Panc1 (cell line): ENCODE results near the gene TRIOBP.

Source experiments
- CTCF ChIP-seq: fragments of 450-650 bp; IDR thresholded peaks from 2 replicates; pipeline ENCODE4 v1.5.1; 2017; ENCODE audit warnings: mild to moderate bottlenecking
- POLR2AphosphoS5 ChIP-seq: IDR thresholded peaks from 2 replicates; pipeline ENCODE4 v1.6.1; 2012; ENCODE audit warnings: mild to moderate bottlenecking, low read depth, low read length, moderate library complexity
- SIN3A ChIP-seq: IDR thresholded peaks from 2 replicates; pipeline ENCODE4 v1.6.1; 2012; ENCODE audit warnings: low read depth, mild to moderate bottlenecking, low read length, moderate library complexity, borderline replicate concordance; ENCODE audit not compliant: insufficient read depth
- TCF7L2 ChIP-seq: IDR thresholded peaks from 2 replicates; pipeline ENCODE4 v1.6.1; 2011; ENCODE audit warnings: mild to moderate bottlenecking, low read depth, low read length, inconsistent platforms
- TF ChIP-seq, protein P1 (sequence below), 2 experiments: IDR thresholded peaks; 2 replicates each; pipeline ENCODE4 v1.6.1; 2011 to 2012; ENCODE audit warnings: low read depth in 2 of 2, control low read depth in 1 of 2, low read length in 1 of 2, mild to moderate bottlenecking in 1 of 2, moderate library complexity in 1 of 2; ENCODE audit not compliant: insufficient read depth in 1 of 2

DNA sequence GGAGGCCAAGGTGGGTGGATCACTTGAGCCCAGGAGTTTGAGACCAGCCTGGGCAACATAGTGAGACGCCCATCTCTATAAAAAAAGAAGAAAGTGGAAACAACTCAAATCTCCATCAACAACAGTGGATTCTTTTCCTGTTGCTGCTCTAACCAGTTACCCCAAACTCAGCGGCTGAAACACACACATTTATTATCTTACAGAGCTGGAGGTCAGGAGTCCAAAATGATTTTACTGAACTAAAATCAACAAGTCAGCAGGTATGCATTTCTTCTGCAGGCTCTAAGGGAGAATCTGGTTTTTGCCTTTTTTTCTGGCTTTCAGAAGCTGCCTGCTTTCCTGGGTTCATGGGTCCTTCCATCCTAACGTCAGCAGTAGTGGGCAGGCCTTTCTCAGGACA is 99.2 kb downstream of the TRIOBP start:
- TF ChIP-seq CTCF (no peak), POLR2AphosphoS5 (no peak), SIN3A (no peak), TCF7L2 (no peak)
- TF ChIP-seq, protein P1, sequence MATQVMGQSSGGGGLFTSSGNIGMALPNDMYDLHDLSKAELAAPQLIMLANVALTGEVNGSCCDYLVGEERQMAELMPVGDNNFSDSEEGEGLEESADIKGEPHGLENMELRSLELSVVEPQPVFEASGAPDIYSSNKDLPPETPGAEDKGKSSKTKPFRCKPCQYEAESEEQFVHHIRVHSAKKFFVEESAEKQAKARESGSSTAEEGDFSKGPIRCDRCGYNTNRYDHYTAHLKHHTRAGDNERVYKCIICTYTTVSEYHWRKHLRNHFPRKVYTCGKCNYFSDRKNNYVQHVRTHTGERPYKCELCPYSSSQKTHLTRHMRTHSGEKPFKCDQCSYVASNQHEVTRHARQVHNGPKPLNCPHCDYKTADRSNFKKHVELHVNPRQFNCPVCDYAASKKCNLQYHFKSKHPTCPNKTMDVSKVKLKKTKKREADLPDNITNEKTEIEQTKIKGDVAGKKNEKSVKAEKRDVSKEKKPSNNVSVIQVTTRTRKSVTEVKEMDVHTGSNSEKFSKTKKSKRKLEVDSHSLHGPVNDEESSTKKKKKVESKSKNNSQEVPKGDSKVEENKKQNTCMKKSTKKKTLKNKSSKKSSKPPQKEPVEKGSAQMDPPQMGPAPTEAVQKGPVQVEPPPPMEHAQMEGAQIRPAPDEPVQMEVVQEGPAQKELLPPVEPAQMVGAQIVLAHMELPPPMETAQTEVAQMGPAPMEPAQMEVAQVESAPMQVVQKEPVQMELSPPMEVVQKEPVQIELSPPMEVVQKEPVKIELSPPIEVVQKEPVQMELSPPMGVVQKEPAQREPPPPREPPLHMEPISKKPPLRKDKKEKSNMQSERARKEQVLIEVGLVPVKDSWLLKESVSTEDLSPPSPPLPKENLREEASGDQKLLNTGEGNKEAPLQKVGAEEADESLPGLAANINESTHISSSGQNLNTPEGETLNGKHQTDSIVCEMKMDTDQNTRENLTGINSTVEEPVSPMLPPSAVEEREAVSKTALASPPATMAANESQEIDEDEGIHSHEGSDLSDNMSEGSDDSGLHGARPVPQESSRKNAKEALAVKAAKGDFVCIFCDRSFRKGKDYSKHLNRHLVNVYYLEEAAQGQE (IDR thresholded peaks at IDR 0.05; ENCODE audit: insufficient read depth in 1 of 2, low read depth in 2 of 2, low read length in 1 of 2), result no peak
